HG02981 (cell line): ENCODE measurements around the gene CPLX1.

Experiments used
- ATAC-seq: cut with Tn5 transposase; IDR thresholded peaks from one replicate; pipeline ENCODE4 v1.9.1; 2021; ENCODE audit warnings: mild to moderate bottlenecking, moderate library complexity; ENCODE audit not compliant: unreplicated experiment

The CPLX1 gene

GRCh38 chr4:825971-826330 is at the start of gene CPLX1:
CPLX1 (minus strand) TSS chr4:826129; CDS start chr4:824522, 1,607 bp downstream.
- no peak for ATAC-seq

- no peak for ATAC-seq
These were observed 49.3 kb upstream of the CPLX1 start for GRCh38 chr4:874971-875817.

- ATAC-seq = no peak
These were observed 48.1 kb upstream of the CPLX1 start for GRCh38 chr4:874056-874455.

GRCh38 chr4:872241-872981 is 46.5 kb upstream of the CPLX1 start:
- no peak for ATAC-seq

GRCh38 chr4:871484-871883 is 45.6 kb upstream of the CPLX1 start:
- no peak for ATAC-seq

GRCh38 chr4:870951-871350 is 45.0 kb upstream of the CPLX1 start:
- ATAC-seq = no peak

- no peak for ATAC-seq
These were observed 43.8 kb upstream of the CPLX1 start for GRCh38 chr4:869776-870175.

GRCh38 chr4:868421-868820 is 42.5 kb upstream of the CPLX1 start:
- ATAC-seq = no peak

- no peak for ATAC-seq
These were observed 41.8 kb upstream of the CPLX1 start for GRCh38 chr4:867526-868250.

GRCh38 chr4:866761-867390 is 40.9 kb upstream of the CPLX1 start:
- no peak for ATAC-seq

- ATAC-seq = no peak
These were observed 40.3 kb upstream of the CPLX1 start for GRCh38 chr4:866068-866760.

- ATAC-seq = no peak
These were observed 39.6 kb upstream of the CPLX1 start for GRCh38 chr4:865572-865971.

- no peak for ATAC-seq
These were observed 39.2 kb upstream of the CPLX1 start for GRCh38 chr4:865121-865465.

GRCh38 chr4:864456-865120 is 38.7 kb upstream of the CPLX1 start:
- ATAC-seq = no peak

- no peak for ATAC-seq
These were observed 34.6 kb upstream of the CPLX1 start for GRCh38 chr4:860561-860960.

- ATAC-seq = no peak
These were observed 33.6 kb upstream of the CPLX1 start for GRCh38 chr4:859496-859895.

- ATAC-seq = no peak
These were observed 33.0 kb upstream of the CPLX1 start for GRCh38 chr4:858831-859451.

- no peak for ATAC-seq
These were observed 32.1 kb upstream of the CPLX1 start for GRCh38 chr4:858041-858481.

GRCh38 chr4:857461-857860 is 31.5 kb upstream of the CPLX1 start:
- no peak for ATAC-seq
